ENCODE data around the gene LILRB5.
"Not testable (repeated sequence)": the region's sequence is repeated elsewhere in the genome, so short reads cannot be mapped to it uniquely, and the experiment has no call there.

The LILRB5 gene

DNA sequence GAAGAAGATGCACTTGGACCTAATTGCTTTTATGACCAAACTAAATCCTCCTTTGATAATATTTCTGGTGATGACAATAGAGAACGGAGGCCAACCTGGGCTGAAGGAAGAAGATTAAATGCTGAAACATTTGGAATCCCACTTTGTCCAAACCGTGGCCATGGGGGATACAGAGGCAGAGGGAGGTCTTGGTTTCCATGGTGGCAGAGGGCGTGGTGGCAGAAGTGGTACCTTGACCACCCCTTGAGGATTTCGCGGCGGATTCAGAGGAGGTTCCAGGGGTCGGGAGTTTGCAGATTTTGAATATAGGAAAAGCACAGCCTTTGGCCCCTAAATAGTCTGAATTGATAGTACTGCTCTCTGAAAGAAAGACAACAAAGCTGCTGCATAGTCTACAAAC, 27.0 kb downstream of the LILRB5 start:
- TF ChIP-seq POLR2AphosphoS5 (IDR thresholded peaks at IDR 0.05; ENCODE audit: low read depth, low read length), result no peak
- DNase-seq (ENCODE audit: insufficient read length), result no peak
- no peak for FAIRE-seq

DNA sequence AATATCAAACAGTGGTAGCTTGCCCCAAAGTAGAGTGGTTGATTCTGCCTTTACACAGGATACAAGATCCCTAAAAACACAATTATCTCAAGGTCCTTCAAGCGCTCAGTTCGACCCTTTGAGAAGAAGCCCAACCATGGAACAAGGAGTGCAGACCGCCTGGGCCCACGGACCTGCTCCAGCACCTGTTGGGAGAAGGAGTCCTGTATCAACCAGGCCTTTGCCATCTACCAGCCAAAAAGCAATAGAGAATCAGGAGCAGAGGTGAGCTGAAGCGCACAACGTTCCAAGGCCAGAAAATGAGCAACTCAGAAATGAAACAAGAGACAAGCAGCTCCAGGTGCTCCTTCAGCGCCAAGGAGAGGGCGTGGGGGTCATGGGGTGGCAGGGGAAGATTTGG, 27.9 kb downstream of the LILRB5 start:
- DNase-seq (ENCODE audit: insufficient read length), result no peak
- no peak for TF ChIP-seq POLR2A (IDR thresholded peaks at IDR 0.05; ENCODE audit: low read depth, low read length)
- no peak for TF ChIP-seq POLR2AphosphoS5 (IDR thresholded peaks at IDR 0.05; ENCODE audit: low read depth, low read length)
- no peak for TF ChIP-seq TAF1 (IDR thresholded peaks at IDR 0.05; ENCODE audit: borderline replicate concordance, low read depth, low read length)
- no peak for FAIRE-seq

DNA sequence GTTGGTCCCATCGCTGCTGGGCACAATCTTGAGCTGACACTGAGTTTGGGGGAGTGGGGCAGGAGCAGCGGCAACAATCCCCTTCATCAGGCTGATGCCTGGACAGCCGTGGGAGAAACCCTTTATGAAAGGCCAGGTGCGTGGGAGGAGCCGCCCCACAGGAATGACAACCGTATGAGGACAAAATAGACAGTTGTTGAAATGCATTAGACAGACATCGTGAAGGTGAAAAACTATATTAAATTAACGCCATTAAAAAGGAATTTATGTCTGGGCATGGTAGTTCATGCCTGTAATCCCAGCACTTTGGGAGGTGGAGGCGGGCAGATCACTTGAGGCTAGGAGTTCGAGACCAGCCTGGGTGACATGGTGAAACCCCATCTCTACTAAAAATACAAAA, 32.5 kb downstream of the LILRB5 start:
- FAIRE-seq; DNase-seq (ENCODE audit: insufficient read length): not testable (repeated sequence)

DNA sequence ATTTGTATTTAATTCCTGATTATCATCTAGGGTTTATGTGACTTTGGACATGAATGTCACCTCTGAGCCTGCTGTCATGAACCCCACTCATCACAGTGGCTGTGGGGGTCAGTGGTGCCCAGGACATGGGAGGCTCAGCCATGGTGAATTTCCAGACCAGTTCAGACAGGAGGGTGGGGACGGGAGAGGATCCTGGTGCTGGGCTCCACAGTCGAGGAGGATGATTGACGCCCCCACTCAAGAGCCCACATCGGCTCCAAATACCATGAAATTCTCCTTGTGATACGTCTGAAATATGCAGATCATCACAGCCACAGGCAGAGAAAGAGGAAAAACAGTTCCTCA, 33.2 kb downstream of the LILRB5 start:
- FAIRE-seq; DNase-seq (ENCODE audit: insufficient read length): not testable (repeated sequence)

DNA sequence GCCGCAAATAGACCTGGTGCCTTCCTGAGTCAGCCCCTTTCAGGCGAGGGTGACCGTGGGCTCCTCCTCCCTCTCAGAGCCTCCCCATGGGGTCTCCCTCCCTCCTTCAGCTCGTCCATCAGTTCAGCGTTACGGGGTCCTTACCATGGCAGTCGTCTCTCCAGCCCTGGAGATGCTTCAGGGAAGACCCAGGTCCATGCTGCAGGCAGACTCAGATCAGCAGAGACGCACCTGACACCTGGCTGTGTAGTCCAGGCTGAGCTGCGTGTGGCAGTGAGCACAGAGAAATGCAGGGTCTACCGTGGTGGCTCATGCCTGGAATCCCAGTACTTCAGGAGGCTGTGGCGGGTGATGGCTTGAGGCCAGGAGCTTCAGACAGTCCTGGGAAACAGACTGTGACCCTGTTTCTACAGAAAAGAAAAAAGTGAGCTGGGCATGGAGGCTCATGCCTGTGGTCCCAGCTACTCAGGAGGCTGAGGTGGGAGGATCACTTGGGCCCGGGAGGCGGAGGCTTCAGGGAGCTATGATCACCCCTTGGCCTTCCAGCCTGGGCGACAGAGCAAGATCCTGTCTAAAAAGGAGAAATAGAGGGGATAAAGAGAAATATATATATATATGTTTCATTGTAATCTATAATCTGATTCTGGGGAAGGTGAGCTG, 33.7 kb downstream of the LILRB5 start:
- not testable (repeated sequence) for DNase-seq (ENCODE audit: insufficient read length); FAIRE-seq

DNA sequence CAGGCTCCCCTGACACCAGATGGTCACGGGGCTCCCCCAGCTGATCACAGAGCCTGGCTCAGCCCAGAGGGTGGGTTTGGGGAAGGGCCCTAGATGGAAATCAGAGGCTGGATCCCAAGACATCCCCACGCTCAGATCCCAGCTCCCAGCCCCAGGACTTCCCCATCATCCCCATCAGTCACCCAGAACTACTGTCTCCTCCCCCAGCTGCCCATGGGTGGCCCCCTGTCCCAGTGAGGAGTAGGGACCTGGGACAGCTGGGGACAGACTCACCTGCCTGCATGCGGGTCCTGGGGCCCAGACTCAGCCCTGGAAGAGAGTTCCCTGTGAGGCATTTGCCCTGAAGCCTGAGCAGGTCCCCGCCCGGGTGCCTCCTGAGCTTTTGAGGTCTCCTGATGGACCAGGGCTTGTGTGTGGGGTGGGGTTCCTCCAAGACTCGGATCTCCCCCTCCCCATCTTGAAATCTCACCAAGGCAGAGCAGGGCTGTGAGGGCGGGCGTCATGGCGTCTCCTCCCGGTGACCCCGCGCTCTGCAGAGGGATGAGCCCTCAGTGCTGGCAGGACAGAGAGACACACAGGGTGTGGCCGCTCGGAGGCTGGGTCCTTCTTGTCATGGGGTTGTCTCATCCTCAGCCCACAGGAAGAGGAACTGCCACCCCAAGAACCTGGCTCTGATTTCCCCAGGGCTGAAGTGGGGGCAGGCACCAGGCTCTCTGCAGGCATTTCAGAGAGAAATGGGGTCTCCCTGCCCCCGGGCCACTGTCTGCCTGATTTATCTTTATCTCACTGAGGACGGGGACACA, 34.4 kb downstream of the LILRB5 start, which contains the start of gene LILRB3:
TSS of gene LILRB3 (minus strand) at position 534 of the 803 bp plus-strand sequence. CDS start at position 503, 31 bp downstream.
- FAIRE-seq; DNase-seq (ENCODE audit: insufficient read length): not testable (repeated sequence)

DNA sequence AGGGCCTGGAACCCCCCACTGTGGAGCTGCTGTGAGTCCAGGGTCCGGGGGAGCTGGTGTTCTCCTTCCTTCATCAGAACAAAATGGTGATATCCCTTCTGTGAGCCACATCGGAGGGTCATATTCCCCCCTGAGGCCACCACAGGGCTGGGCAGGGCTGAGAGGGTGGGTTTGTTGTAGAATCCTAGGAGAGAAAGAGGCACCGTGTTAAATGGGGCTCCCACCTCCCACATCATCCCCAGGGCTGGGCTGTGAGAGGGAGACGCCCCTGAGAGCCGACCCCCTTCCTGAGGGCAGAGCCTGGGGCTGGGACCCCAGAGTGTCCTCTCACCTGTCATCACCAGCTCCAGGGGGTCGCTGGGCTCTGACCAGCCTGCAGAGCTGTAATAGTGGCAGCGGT, 35.1 kb downstream of the LILRB5 start:
- FAIRE-seq; DNase-seq (ENCODE audit: insufficient read length): not testable (repeated sequence)

DNA sequence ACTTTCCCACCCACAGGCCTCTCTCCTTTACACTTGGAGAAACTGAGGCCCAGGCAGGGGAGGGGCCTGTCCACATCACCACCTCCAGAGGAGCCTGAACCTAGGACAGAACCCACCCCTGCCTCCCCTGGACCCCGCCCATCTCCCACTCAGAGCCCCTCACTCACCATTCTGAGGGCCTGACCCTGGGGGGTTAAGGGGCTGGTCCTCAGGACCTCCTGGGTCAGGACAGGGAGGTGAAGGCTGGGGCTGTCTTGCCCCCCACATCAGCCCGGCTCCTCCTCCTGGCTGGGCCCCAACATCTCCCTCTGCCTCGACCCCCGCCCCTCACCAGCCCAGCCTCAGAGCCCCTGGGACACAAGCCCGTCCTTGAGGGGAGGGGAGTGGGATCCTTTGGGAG, 37.4 kb downstream of the LILRB5 start:
- DNase-seq (ENCODE audit: insufficient read length); FAIRE-seq: not testable (repeated sequence)

DNA sequence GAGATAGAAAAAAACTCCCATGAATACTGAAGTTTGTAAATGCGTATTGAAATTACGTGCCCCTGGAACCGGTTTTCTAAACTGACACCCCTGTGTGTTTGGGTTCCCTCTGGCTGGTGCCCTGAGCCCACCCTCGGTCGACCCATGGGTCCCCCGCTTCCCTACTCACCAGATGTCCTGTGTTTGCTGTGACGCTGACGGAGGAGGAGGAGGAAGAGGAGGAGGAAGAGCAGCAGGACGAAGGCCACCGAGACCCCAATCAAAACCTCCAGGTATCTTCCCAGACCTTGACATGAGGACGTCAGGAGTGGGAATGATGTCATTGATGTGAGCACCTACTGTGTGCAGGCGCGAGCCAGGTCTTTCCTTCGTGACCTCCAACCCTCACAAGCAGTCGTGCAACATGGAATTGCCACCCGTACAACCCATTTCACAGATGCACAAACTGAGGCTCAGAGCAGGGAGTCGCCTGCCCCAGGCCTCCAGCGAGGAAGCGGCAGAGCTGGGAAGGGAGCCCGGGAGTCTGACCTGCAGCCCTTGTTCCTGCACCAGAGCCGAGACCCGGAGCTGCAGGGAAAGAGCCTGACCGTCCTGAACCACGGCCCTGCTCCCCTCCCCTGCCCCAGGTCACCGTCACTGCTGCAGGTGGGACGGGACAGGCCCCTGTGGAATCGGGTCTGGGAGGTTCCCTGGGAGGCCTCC, 38.0 kb downstream of the LILRB5 start:
- no peak for DNase-seq (ENCODE audit: insufficient read length)
- no peak for FAIRE-seq
- no peak for TF ChIP-seq POLR2A (IDR thresholded peaks at IDR 0.05; ENCODE audit: low read depth, low read length)

DNA sequence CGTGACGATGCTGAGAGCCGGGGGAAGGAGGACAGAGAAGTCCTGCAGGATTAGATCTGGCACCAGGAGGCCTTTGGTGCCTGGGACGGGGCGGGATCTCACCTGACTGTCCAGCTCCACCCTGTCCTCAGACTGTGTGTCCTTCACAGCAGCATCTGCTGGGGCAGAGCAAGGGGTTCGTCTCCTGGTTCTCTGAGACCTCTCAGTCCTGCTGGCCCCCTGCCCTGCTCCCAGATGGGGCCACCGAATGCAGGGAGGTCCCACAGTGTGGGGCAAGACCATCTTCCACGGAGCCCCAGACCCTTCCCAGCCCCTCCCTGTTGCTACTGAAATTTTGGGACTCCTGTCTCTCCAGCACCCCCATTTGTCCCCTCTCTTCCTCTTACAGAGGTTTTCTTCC, 38.8 kb downstream of the LILRB5 start:
- TF ChIP-seq POLR2AphosphoS5 (IDR thresholded peaks at IDR 0.05; ENCODE audit: low read depth, low read length) (no peak), TAF1 (IDR thresholded peaks at IDR 0.05; ENCODE audit: borderline replicate concordance, low read depth, low read length) (no peak), POLR2A (IDR thresholded peaks at IDR 0.05; ENCODE audit: low read depth, low read length) (no peak)
- FAIRE-seq (no peak), DNase-seq (ENCODE audit: insufficient read length) (no peak)

DNA sequence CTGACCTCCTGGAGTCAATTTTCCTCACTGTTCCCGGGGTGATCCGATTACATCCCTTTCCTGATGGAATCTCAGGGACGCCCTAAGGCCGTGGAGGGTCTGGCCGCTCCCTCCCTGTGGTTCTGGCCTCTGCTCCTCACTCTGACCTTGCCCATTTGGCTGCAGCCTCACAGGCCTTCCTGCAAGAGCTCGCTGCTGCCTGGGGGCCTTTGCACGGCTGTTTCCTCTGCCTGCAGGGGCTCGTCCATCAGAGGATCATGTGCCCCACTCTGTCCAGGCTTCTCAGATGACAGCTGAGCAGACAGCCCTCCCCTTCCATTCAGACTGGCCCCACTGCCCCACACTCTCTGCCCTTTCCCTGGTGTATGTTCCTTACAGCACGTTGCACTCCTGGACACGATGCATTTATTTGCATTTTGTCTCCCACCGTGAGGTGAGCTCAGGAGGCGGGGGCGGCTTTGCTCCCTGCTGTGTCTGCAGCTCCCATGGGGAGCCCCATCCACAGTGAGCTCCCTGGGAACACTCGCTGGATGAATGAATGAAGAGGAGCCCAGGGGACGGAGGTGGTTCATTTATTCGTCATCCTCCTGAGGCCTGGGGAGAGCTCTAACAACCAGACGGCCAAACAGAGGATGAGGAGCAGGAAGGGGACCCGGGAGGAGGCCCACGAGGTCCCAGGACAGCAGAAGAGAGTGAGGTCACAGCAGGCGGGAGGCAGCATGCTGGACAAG, 39.4 kb downstream of the LILRB5 start:
- DNase-seq (ENCODE audit: insufficient read length); FAIRE-seq: not testable (repeated sequence)

DNA sequence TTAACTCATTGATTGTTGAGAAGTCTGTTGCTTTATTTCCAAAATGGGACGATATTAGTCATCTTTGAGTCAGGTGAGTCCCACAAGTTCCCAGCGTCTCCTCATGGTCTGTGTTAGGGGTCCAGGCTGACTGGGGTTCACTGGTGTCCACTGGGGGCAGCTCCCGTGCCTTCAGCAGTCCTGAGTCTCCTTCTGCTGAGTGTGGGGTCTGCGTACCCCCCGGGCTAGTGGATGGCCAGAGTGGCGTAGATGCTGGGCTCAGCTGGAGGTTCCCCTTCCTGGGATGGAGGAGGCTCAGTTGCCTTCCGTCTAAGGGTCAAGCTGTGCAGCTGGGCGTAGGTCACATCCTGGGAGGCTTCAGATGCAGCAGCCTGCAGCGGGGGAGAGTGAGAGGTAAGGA, 40.2 kb downstream of the LILRB5 start:
- no peak for FAIRE-seq
- TF ChIP-seq POLR2A (IDR thresholded peaks at IDR 0.05; ENCODE audit: low read depth, low read length), result no peak
- DNase-seq (ENCODE audit: insufficient read length), result no peak

DNA sequence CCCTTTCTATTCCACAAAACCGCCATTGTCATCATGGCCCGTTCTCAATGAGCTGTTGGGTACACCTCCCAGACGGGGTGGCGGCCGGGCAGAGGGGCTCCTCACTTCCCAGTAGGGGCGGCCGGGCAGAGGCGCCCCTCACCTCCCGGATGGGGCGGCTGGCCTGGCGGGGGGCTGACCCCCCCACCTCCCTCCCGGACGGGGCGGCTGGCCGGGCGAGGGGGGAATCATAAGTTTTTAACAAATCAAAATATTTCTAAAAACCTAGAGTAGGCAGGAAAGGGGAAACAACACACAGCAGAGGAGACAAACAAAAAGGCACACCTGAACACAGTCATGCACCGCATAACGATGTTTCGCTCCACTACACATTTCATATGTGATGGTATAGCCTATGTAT, 42.3 kb downstream of the LILRB5 start:
- FAIRE-seq; DNase-seq (ENCODE audit: insufficient read length): not testable (repeated sequence)

DNA sequence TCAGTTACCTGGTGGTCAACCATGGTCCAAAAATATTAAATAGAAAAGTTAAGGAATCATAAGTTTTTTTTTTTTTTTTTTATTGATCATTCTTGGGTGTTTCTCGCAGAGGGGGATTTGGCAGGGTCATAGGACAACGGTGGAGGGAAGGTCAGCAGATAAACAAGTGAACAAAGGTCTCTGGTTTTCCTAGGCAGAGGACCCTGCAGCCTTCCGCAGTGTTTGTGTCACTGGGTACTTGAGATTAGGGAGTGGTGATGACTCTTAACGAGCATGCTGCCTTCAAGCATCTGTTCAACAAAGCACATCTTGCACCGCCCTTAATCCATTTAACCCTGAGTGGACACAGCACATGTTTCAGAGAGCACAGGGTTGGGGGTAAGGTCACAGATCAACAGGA, 42.9 kb downstream of the LILRB5 start:
- not testable (repeated sequence) for DNase-seq (ENCODE audit: insufficient read length); FAIRE-seq

Data from GM12892 (cell line).